Nephron progenitor cell (in vitro differentiated cells): ENCODE results near the gene GORASP2.

ENCODE experiments used
- DNase-seq: peaks from one replicate; pipeline ENCODE4 v3.0.0; 2021
- H3K27ac Mint-ChIP-seq: 2 replicates; pipeline ENCODE4 v1.8.0; 2021; ENCODE audit warnings: mild to moderate bottlenecking, moderate library complexity, mixed read lengths
- H3K27me3 Mint-ChIP-seq: 2 replicates; pipeline ENCODE4 v1.8.0; 2021; ENCODE audit warnings: mild to moderate bottlenecking, low read depth, mixed read lengths; ENCODE audit not compliant: poor library complexity
- H3K36me3 Mint-ChIP-seq: 2 replicates; pipeline ENCODE4 v1.8.0; 2021; ENCODE audit warnings: low read depth, mixed read lengths
- H3K4me1 Mint-ChIP-seq: 2 replicates; pipeline ENCODE4 v1.8.0; 2021; ENCODE audit warnings: mixed read lengths
- H3K4me3 Mint-ChIP-seq: 2 replicates; pipeline ENCODE4 v1.8.0; 2021; ENCODE audit warnings: mild to moderate bottlenecking, moderate library complexity, mixed read lengths
- H3K9me3 Mint-ChIP-seq: 2 replicates; pipeline ENCODE4 v1.8.0; 2021; ENCODE audit warnings: mild to moderate bottlenecking, moderate library complexity, mixed read lengths
- CTCF ChIP-seq: fragments of 200-600 bp; sonication (generic); IDR thresholded peaks from 2 replicates; pipeline ENCODE4 v1.5.0; 2021; ENCODE audit warnings: antibody characterized with exemption

Gene GORASP2

GRCh38 chr2:170965446-170966225, 36.6 kb downstream of the GORASP2 start:
- no peak for DNase-seq
- TF ChIP-seq CTCF, result no peak
- H3K4me3 Mint-ChIP-seq, result no peak overlapping the region
- H3K36me3 Mint-ChIP-seq, result peaks cover 52% of the 10 kb centered on the region
- peak overlapping the region; percentile 57 for H3K27ac Mint-ChIP-seq
- H3K27me3 Mint-ChIP-seq, result no peaks in the 10 kb centered on the region
- no peaks in the 10 kb centered on the region for H3K9me3 Mint-ChIP-seq
- H3K4me1 Mint-ChIP-seq, result no peaks in the 10 kb centered on the region

DNA sequence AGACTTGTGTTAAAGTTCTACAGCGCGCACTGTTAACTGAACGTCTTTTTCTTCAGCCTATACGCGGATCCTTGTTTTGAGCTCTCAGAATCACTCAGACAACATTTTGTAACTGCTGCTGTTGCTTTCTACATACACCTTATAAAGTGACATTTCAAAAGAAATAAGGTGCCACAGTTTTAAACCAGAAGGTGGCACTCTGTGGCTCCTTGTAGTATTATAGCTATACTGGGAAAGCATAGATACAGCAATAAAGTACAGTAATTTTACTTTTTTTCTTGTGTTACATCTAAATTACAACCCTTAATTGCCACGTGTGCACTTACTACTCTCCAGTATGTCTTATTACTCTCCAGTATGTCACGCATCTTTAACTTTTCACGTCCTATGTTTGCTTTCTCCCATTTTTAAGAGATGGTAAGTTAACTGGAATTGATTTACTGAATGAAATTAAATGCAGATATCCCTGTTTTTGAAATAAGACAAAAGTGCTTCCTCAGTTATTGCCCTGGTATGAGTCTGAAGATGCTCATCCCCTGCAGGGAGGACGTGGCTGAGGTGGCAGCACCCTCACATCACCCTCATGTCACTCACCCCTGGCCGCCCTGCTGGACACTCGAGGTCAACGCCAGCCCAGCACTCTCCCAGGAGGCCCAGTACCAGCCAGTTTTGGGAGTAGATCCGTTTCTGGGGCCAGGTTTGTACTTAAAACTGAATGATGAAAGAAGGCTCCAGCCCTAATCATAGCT, 37.8 kb downstream of the GORASP2 start:
- Mint-ChIP-seq H3K27ac (peak overlapping the region; percentile 9), H3K4me1 (no peaks in the 10 kb centered on the region), H3K9me3 (no peaks in the 10 kb centered on the region), H3K36me3 (peaks cover 50% of the 10 kb centered on the region), H3K27me3 (no peaks in the 10 kb centered on the region), H3K4me3 (no peak overlapping the region)
- TF ChIP-seq CTCF, result peak; percentile 21
- peak; percentile 21 for DNase-seq

DNA sequence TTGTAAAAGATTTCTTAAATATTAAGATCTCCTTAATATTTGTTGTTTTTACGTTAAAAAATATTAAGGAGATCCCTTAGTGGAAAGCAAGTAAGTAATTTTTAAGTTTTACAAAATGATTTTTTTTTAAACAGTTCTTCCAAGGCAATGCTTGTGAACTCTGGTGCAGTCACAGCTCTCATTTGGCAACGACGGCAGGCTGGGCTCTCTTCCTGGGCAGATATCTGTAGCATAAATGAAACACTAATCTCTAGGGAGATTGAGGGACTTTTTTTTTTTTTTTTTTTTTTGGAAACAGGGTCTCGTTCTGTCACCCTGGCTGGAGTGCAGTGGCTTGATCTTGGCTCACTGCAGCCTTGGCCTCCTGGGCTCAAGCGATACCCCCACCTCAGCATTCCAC, 38.5 kb downstream of the GORASP2 start:
- no peaks in the 10 kb centered on the region for H3K27me3 Mint-ChIP-seq
- H3K4me1 Mint-ChIP-seq, result peaks cover 4% of the 10 kb centered on the region
- peaks cover 43% of the 10 kb centered on the region for H3K36me3 Mint-ChIP-seq
- no peak for TF ChIP-seq CTCF
- no peaks in the 10 kb centered on the region for H3K9me3 Mint-ChIP-seq
- no peak for DNase-seq
- no peak overlapping the region for H3K27ac Mint-ChIP-seq
- H3K4me3 Mint-ChIP-seq, result no peak overlapping the region

- Mint-ChIP-seq H3K4me3 (no peak overlapping the region), H3K9me3 (no peaks in the 10 kb centered on the region), H3K4me1 (peaks cover 11% of the 10 kb centered on the region), H3K36me3 (peaks cover 38% of the 10 kb centered on the region), H3K27me3 (no peaks in the 10 kb centered on the region), H3K27ac (peak overlapping the region; percentile 73)
- no peak for TF ChIP-seq CTCF
- DNase-seq, result no peak
Measured at GRCh38 chr2:170968205-170969003, 39.4 kb downstream of the GORASP2 start.

- peaks cover 36% of the 10 kb centered on the region for H3K36me3 Mint-ChIP-seq
- no peak for DNase-seq
- no peak for TF ChIP-seq CTCF
- peaks cover 11% of the 10 kb centered on the region for H3K4me1 Mint-ChIP-seq
- no peaks in the 10 kb centered on the region for H3K9me3 Mint-ChIP-seq
- H3K27ac Mint-ChIP-seq, result no peak overlapping the region
- H3K27me3 Mint-ChIP-seq, result no peaks in the 10 kb centered on the region
- no peak overlapping the region for H3K4me3 Mint-ChIP-seq
Measured at GRCh38 chr2:170969030-170969429, 40.0 kb downstream of the GORASP2 start.
